Endothelial cell of umbilical vein (primary cell): ENCODE data around the gene ITM2C. TPM values are rescaled to one million over a fixed set of nuclear protein-coding genes. Genes with fewer than 3 reads are reported as not detected.

Source experiments
- BruUV-seq: library from RNA; stranded (reverse); fragments of 400-500 nt; replicated peaks from 2 replicates; lab custom pipeline; 2021; lab: Mats Ljungman, UMichigan
- CTCF ChIA-PET: fragments of 300-600, 350-600 bp; sonication (Branson Sonifier 250); formaldehyde crosslinking; loops from one replicate; lab custom pipeline; 2021; ENCODE audit warnings: antibody characterized with exemption, inconsistent platforms; lab: Charles Lee
- POLR2A ChIA-PET: fragments of 300-600, 350-600 bp; sonication (Branson Sonifier 250); formaldehyde crosslinking; loops from one replicate; lab custom pipeline; 2021; ENCODE audit warnings: antibody characterized with exemption, inconsistent platforms; lab: Charles Lee
- DNase-seq: peaks from one replicate; pipeline ENCODE4 v3.0.0-alpha.2; 2011; ENCODE audit warnings: low read depth, low spot score
- FAIRE-seq: peaks from 2 replicates; lab custom pipeline; 2011; peaks lifted over from hg19 to GRCh38; lab: Jason Lieb, UNC
- H2AFZ ChIP-seq: 2 replicates; pipeline ENCODE4 v1.6.0; 2012; ENCODE audit warnings: low read depth, low read length, control low read depth, inconsistent platforms
- H3K27ac ChIP-seq: 2 replicates; pipeline ENCODE4 v1.5.1; 2011; ENCODE audit warnings: low read depth, mild to moderate bottlenecking, control low read depth, low read length, moderate library complexity; ENCODE audit not compliant: insufficient read depth
- H3K27me3 ChIP-seq, 2 experiments: 2 replicates each; pipeline versions ENCODE4 v1.6.0 to v1.6.1; 2011; ENCODE audit warnings: low read length in 2 of 2, mixed read lengths in 1 of 2; ENCODE audit not compliant: control insufficient read depth in 2 of 2, insufficient read depth in 2 of 2
- H3K36me3 ChIP-seq, 2 experiments: 2 replicates in 1 of 2; 3 replicates in 1 of 2; pipeline ENCODE4 v1.5.1; 2011; ENCODE audit warnings: low read length in 2 of 2, mild to moderate bottlenecking in 1 of 2, moderate library complexity in 1 of 2; ENCODE audit not compliant: control insufficient read depth in 2 of 2, insufficient read depth in 2 of 2; ENCODE audit errors: extremely low read depth in 1 of 2
- H3K4me1 ChIP-seq: 3 replicates; pipeline ENCODE4 v1.5.1; 2011; ENCODE audit warnings: mild to moderate bottlenecking, low read length; ENCODE audit not compliant: control insufficient read depth, insufficient read depth; ENCODE audit errors: extremely low read depth
- H3K4me2 ChIP-seq: 2 replicates; pipeline ENCODE4 v1.6.1; 2011; ENCODE audit warnings: low read length, control low read depth, mixed read lengths; ENCODE audit not compliant: insufficient read depth
- H3K4me3 ChIP-seq, 3 experiments: fragments of 200-600 bp in 1 of 3; sonication (generic), shearing (Covaris generic) in 1 of 3; replicated peaks in 1 of 3; 2 replicates each; pipeline ENCODE4 v1.5.1; 2011 to 2016; ENCODE audit warnings: control low read depth in 3 of 3, low read length in 3 of 3, mild to moderate bottlenecking in 2 of 3, inconsistent platforms in 1 of 3, low read depth in 1 of 3, moderate library complexity in 1 of 3; ENCODE audit not compliant: insufficient read depth in 1 of 3
- H3K79me2 ChIP-seq: 2 replicates; pipeline ENCODE4 v1.6.0; 2012; ENCODE audit warnings: low read length, inconsistent platforms; ENCODE audit not compliant: control insufficient read depth, insufficient read depth
- H3K9ac ChIP-seq: replicated peaks from 2 replicates; pipeline ENCODE3; 2011; ENCODE audit warnings: low read length, control low read depth; ENCODE audit not compliant: insufficient read depth; ENCODE audit errors: extremely low read depth
- H3K9me1 ChIP-seq: replicated peaks from 3 replicates; pipeline ENCODE4 v1.6.0; 2011; ENCODE audit warnings: mild to moderate bottlenecking, low read length; ENCODE audit not compliant: control insufficient read depth, insufficient read depth; ENCODE audit errors: extremely low read depth
- H3K9me3 ChIP-seq: replicated peaks from 2 replicates; pipeline ENCODE4 v1.5.1; 2012; ENCODE audit warnings: low read length, inconsistent platforms; ENCODE audit not compliant: control insufficient read depth, insufficient read depth
- H4K20me1 ChIP-seq: replicated peaks from 2 replicates; pipeline ENCODE3; 2011; ENCODE audit warnings: mild to moderate bottlenecking, low read length; ENCODE audit not compliant: control insufficient read depth, insufficient read depth; ENCODE audit errors: extremely low read depth
- CTCF ChIP-seq, 2 donors: IDR thresholded peaks; 1 replicate in 1 of 2; 2 replicates in 1 of 2; pipeline ENCODE4 v1.5.1; 2011; ENCODE audit warnings: low read length in 2 of 2, mild to moderate bottlenecking in 2 of 2, moderate library complexity in 2 of 2, control low read depth in 1 of 2, inconsistent platforms in 1 of 2, low read depth in 1 of 2; ENCODE audit not compliant: insufficient read depth in 1 of 2; ENCODE audit errors: extremely low read depth in 1 of 2
- FOS ChIP-seq: IDR thresholded peaks from 2 replicates; pipeline ENCODE4 v1.6.1; 2011; ENCODE audit warnings: mild to moderate bottlenecking, low read length, moderate library complexity, borderline replicate concordance; ENCODE audit not compliant: insufficient read depth
- MAX ChIP-seq: IDR thresholded peaks from 2 replicates; pipeline ENCODE4 v1.6.1; 2011; ENCODE audit not compliant: insufficient read depth, insufficient read length
- POLR2A ChIP-seq: IDR thresholded peaks from 2 replicates; pipeline ENCODE4 v1.6.1; 2012; ENCODE audit warnings: low read depth, mild to moderate bottlenecking, control low read depth, low read length
- POLR2AphosphoS5 ChIP-seq: IDR thresholded peaks from 2 replicates; pipeline ENCODE4 v1.6.1; 2012; ENCODE audit warnings: low read depth, mild to moderate bottlenecking, control low read depth, low read length, moderate library complexity; ENCODE audit not compliant: insufficient read depth
- dilution Hi-C: fragments of 300-500 bp; cut with MboI; formaldehyde crosslinking; loops from one replicate; pipeline ENCODE4 v1.15.0; 2019; ENCODE audit warnings: low sequenced_read_pairs; ENCODE audit not compliant: extremely low pct_ligation_motif_present
- intact Hi-C: fragments of 100-400 bp; cut with micrococcal nuclease; formaldehyde crosslinking; loops from one replicate; pipeline ENCODE4 v1.10.0; 2022
- polyA plus RNA-seq, 4 experiments: library from polyadenylated mRNA; depleted of rRNA in 3 of 4; stranded (reverse) in 3 of 4; unstranded in 1 of 4; fragments of >200 nt; gene quantifications; 2 replicates each; pipeline versions ENCODE4 v1.2.1 to v1.2.3, GENCODE V29; 2011 to 2012; ENCODE audit warnings: missing spikeins in 1 of 4
- total RNA-seq: library from RNA; stranded (reverse); gene quantifications from 2 replicates; pipeline ENCODE4 v1.2.3, GENCODE V29; 2021

Gene ITM2C
- total and polyA plus RNA-seq, 2 donors (not counting 3 experiments of a cell fraction or from before 2014, with no cell fraction given): 12.0 to 12.1 TPM

GRCh38 chr2:230898713-230899091 lies 34.0 kb downstream of the ITM2C start:
- Histone ChIP-seq H3K9me1 (no peaks in the 10 kb centered on the region), H3K4me1 (no peaks in the 10 kb centered on the region), H4K20me1 (no peaks in the 10 kb centered on the region), H3K27ac (no peak overlapping the region), H3K9ac (no peak overlapping the region), H3K36me3 (no peaks in the 10 kb centered on the region), H2AFZ (no peak overlapping the region), H3K79me2 (no peaks in the 10 kb centered on the region), H3K4me2 (no peak overlapping the region), H3K4me3 (no peak overlapping the region), H3K27me3 (peaks cover 0 to 2% of the 10 kb centered on the region in 2 experiments), H3K9me3 (no peaks in the 10 kb centered on the region)
- TF ChIP-seq CTCF (IDR thresholded peaks at IDR 0.05; ENCODE audit: extremely low read depth in 1 of 2, insufficient read depth in 1 of 2, low read depth in 1 of 2, low read length in 2 of 2) (no peak), MAX (no peak), FOS (no peak), POLR2A (no peak)
- no peak for FAIRE-seq
- no TSS peak for BruUV-seq
- DNase-seq: no peak
- ChIA-PET POLR2A (no interaction called here), CTCF (interaction anchor here (1.2 to 4.6 kb wide), 3 partner anchors 10 to 88 kb away, joined by 3 to 20 read pairs (median 3); no protein-coding TSS in a partner anchor)
- intact Hi-C loops: no loop called here
- dilution Hi-C loops: no loop called here

GRCh38 chr2:230899287-230899686 lies 34.5 kb downstream of the ITM2C start:
- no TSS peak for BruUV-seq
- H3K79me2 ChIP-seq: no peaks in the 10 kb centered on the region
- no peaks in the 10 kb centered on the region for H3K4me1 ChIP-seq
- H3K9me3 ChIP-seq: no peaks in the 10 kb centered on the region
- no peak overlapping the region for H2AFZ ChIP-seq
- H3K9me1 ChIP-seq: no peaks in the 10 kb centered on the region
- intact Hi-C loops: no loop called here
- no peak overlapping the region for H3K9ac ChIP-seq
- ChIA-PET CTCF (interaction anchor here (0.6 to 4.6 kb wide), 4 partner anchors 10 to 87 kb away, joined by 3 to 20 read pairs (median 3); no protein-coding TSS in a partner anchor), POLR2A (no interaction called here)
- FAIRE-seq (no peak), DNase-seq (no peak)
- peaks cover 0 to 2% of the 10 kb centered on the region in 2 experiments for H3K27me3 ChIP-seq
- dilution Hi-C loops: no loop called here
- H4K20me1 ChIP-seq: no peaks in the 10 kb centered on the region
- no peaks in the 10 kb centered on the region for H3K36me3 ChIP-seq
- no peak for TF ChIP-seq POLR2AphosphoS5
- H3K27ac ChIP-seq: no peak overlapping the region
- H3K4me3 ChIP-seq: no peak overlapping the region
- no peak overlapping the region for H3K4me2 ChIP-seq
